Natural killer cell (primary cell): ENCODE results near the gene XXYLT1. TPM values are rescaled to one million over a fixed set of nuclear protein-coding genes. Genes with fewer than 3 reads are reported as not detected.

Experiments used
- ATAC-seq, 3 donors: fragments of 150-1000 bp in 2 of 3; fragments of 200-7000 bp in 1 of 3; cut with Tn5 transposase; 1 replicate in 1 of 3; 2 replicates in 2 of 3; pipeline ENCODE4 v1.10.0; 2021; ENCODE audit warnings: mild to moderate bottlenecking in 2 of 3, moderate library complexity in 2 of 3
- DNase-seq, 2 donors: peaks; one replicate each; pipeline versions ENCODE4 v3.0.0 to v3.0.0-alpha.2; 2013 to 2021; ENCODE audit warnings: mixed read lengths in 1 of 2
- H3K27ac ChIP-seq: one replicate; pipeline ENCODE4 v1.5.1; 2013; ENCODE audit warnings: mild to moderate bottlenecking, low read length
- H3K27me3 ChIP-seq: one replicate; pipeline ENCODE4 v1.6.1; 2013; ENCODE audit warnings: low read length; ENCODE audit not compliant: control insufficient read depth, insufficient read depth
- H3K36me3 ChIP-seq: one replicate; pipeline ENCODE4 v1.6.1; 2013; ENCODE audit warnings: low read length; ENCODE audit not compliant: control insufficient read depth, insufficient read depth
- H3K4me1 ChIP-seq: one replicate; pipeline ENCODE4 v1.6.1; 2013; ENCODE audit warnings: low read length; ENCODE audit not compliant: control insufficient read depth, insufficient read depth
- H3K4me3 ChIP-seq: one replicate; pipeline ENCODE4 v1.5.1; 2013; ENCODE audit warnings: low read length
- H3K9me3 ChIP-seq: one replicate; pipeline ENCODE4 v1.6.1; 2013; ENCODE audit warnings: low read length; ENCODE audit not compliant: control insufficient read depth, insufficient read depth
- H3K27ac Mint-ChIP-seq, 2 donors: one replicate each; pipeline ENCODE4 v1.8.0; 2022; ENCODE audit warnings: mild to moderate bottlenecking in 2 of 2, mixed read lengths in 2 of 2, moderate library complexity in 1 of 2
- H3K27me3 Mint-ChIP-seq, 2 donors: one replicate each; pipeline ENCODE4 v1.8.0; 2022; ENCODE audit warnings: low read depth in 2 of 2, mixed read lengths in 2 of 2
- H3K36me3 Mint-ChIP-seq: one replicate; pipeline ENCODE4 v1.8.0; 2022; ENCODE audit warnings: mixed read lengths
- H3K4me1 Mint-ChIP-seq, 2 donors: one replicate each; pipeline ENCODE4 v1.8.0; 2022; ENCODE audit warnings: mixed read lengths in 2 of 2
- H3K4me3 Mint-ChIP-seq: one replicate; pipeline ENCODE4 v1.8.0; 2022; ENCODE audit warnings: mild to moderate bottlenecking, moderate library complexity, mixed read lengths
- H3K9me3 Mint-ChIP-seq, 2 donors: one replicate each; pipeline ENCODE4 v1.8.0; 2022; ENCODE audit warnings: mixed read lengths in 2 of 2
- CTCF ChIP-seq: fragments of 200-600 bp; IDR thresholded peaks from one replicate; pipeline ENCODE4 v1.8.0; 2022; ENCODE audit warnings: antibody characterized with exemption
- WGBS: methylation state at CpG from one replicate; pipeline ENCODE4 v1.1.7; 2013; ENCODE audit warnings: missing lambda C conversion rate; ENCODE audit not compliant: insufficient coverage; 5-methylcytosine and 5-hydroxymethylcytosine counted together
- intact Hi-C: fragments of 100-400 bp; cut with micrococcal nuclease; formaldehyde crosslinking; loops from one replicate; pipeline ENCODE4 v1.14.2; 2022
- total RNA-seq, 4 donors: library from RNA; stranded (reverse); fragments of 120-200 nt in 1 of 4; gene quantifications; one replicate each; pipeline versions ENCODE4 v1.2.3 to v1.2.4, GENCODE V29; 2013 to 2022

XXYLT1 gene
- total RNA-seq, 3 donors from 2014 or later (not counting 1 experiment from before 2014, with no cell fraction given) = 8.7 to 13.6 (median 10.2) TPM

- peaks cover 17% of the 10 kb centered on the region for H3K4me1 ChIP-seq
- no peaks in the 10 kb centered on the region for H3K9me3 Mint-ChIP-seq
Measured at GRCh38 chr3:195105841-195106417, 165.0 kb downstream of the XXYLT1 start.

GRCh38 chr3:195105389-195105788, 165.6 kb downstream of the XXYLT1 start:
- H3K4me1 Mint-ChIP-seq = peaks cover 22 to 26% of the 10 kb centered on the region in 2 donors
- ATAC-seq (no peak), DNase-seq (no peak)
- intact Hi-C loops = no loop called here
- 92% methylated on average over 13 of the region's 13 CpGs for WGBS
- H3K4me1 ChIP-seq = peaks cover 22% of the 10 kb centered on the region
- no peaks in the 10 kb centered on the region for H3K36me3 Mint-ChIP-seq
- H3K9me3 ChIP-seq = no peaks in the 10 kb centered on the region
- H3K4me3 ChIP-seq = no peak overlapping the region
- H3K9me3 Mint-ChIP-seq = no peaks in the 10 kb centered on the region
- TF ChIP-seq CTCF = no peak
- H3K36me3 ChIP-seq = no peaks in the 10 kb centered on the region
- no peak overlapping the region for H3K27ac Mint-ChIP-seq
- no peak overlapping the region for H3K4me3 Mint-ChIP-seq
- H3K27ac ChIP-seq = no peak overlapping the region
- H3K27me3 Mint-ChIP-seq = no peaks in the 10 kb centered on the region
- no peaks in the 10 kb centered on the region for H3K27me3 ChIP-seq

More at GRCh38 chr3:195105841-195106417, 165.0 kb downstream of the XXYLT1 start:
- Mint-ChIP-seq H3K4me3 (no peak overlapping the region), H3K27ac (peak overlapping the region in 1 of 2 donors; percentile 55), H3K36me3 (no peaks in the 10 kb centered on the region), H3K4me1 (peaks cover 17 to 21% of the 10 kb centered on the region in 2 donors), H3K27me3 (no peaks in the 10 kb centered on the region)
- H3K4me3 ChIP-seq = no peak overlapping the region
- no peaks in the 10 kb centered on the region for H3K27me3 ChIP-seq
- no peaks in the 10 kb centered on the region for H3K36me3 ChIP-seq
- intact Hi-C loops = loop anchor here (1.0 kb wide), 3 partner anchors 153 to 435 kb away; no protein-coding TSS in a partner anchor
- no peak overlapping the region for H3K27ac ChIP-seq
- no peaks in the 10 kb centered on the region for H3K9me3 ChIP-seq
- ATAC-seq = no peak
- DNase-seq = no peak
- 81% methylated on average over 6 of the region's 12 CpGs for WGBS
- no peak for TF ChIP-seq CTCF

GRCh38 chr3:195104340-195104739, 166.6 kb downstream of the XXYLT1 start:
- peaks cover 23 to 28% of the 10 kb centered on the region in 2 donors for H3K4me1 Mint-ChIP-seq
- H3K36me3 ChIP-seq = no peaks in the 10 kb centered on the region
- H3K27ac Mint-ChIP-seq = no peak overlapping the region
- no peak for ATAC-seq
- no peaks in the 10 kb centered on the region for H3K9me3 Mint-ChIP-seq
- H3K27ac ChIP-seq = no peak overlapping the region
- no peaks in the 10 kb centered on the region for H3K36me3 Mint-ChIP-seq
- WGBS = 93% methylated on average over 8 of the region's 8 CpGs
- DNase-seq = no peak
- H3K27me3 Mint-ChIP-seq = no peaks in the 10 kb centered on the region
- no peak for TF ChIP-seq CTCF
- H3K4me3 ChIP-seq = no peak overlapping the region
- H3K4me1 ChIP-seq = peaks cover 28% of the 10 kb centered on the region
- intact Hi-C loops = no loop called here
- no peaks in the 10 kb centered on the region for H3K9me3 ChIP-seq
- H3K4me3 Mint-ChIP-seq = no peak overlapping the region
- no peaks in the 10 kb centered on the region for H3K27me3 ChIP-seq

GRCh38 chr3:195103623-195104022, 167.3 kb downstream of the XXYLT1 start:
- no peaks in the 10 kb centered on the region for H3K27me3 ChIP-seq
- H3K4me3 ChIP-seq = no peak overlapping the region
- WGBS = 100% methylated on average over 1 of the region's 2 CpGs
- Mint-ChIP-seq H3K36me3 (no peaks in the 10 kb centered on the region), H3K27me3 (no peaks in the 10 kb centered on the region), H3K27ac (no peak overlapping the region), H3K9me3 (no peaks in the 10 kb centered on the region), H3K4me3 (no peak overlapping the region), H3K4me1 (peaks cover 23 to 28% of the 10 kb centered on the region in 2 donors)
- ATAC-seq (no peak), DNase-seq (no peak)
- no peaks in the 10 kb centered on the region for H3K9me3 ChIP-seq
- H3K27ac ChIP-seq = no peak overlapping the region
- H3K36me3 ChIP-seq = no peaks in the 10 kb centered on the region
- no peak for TF ChIP-seq CTCF
- H3K4me1 ChIP-seq = peaks cover 28% of the 10 kb centered on the region
- intact Hi-C loops = no loop called here
